ENCODE measurements around the gene AMOTL2. TPM values are rescaled to one million over a fixed set of nuclear protein-coding genes. Genes with fewer than 3 reads are reported as not detected.

The AMOTL2 gene
- total RNA-seq, 1 experiment from 2014 or later, result 146 TPM

DNA sequence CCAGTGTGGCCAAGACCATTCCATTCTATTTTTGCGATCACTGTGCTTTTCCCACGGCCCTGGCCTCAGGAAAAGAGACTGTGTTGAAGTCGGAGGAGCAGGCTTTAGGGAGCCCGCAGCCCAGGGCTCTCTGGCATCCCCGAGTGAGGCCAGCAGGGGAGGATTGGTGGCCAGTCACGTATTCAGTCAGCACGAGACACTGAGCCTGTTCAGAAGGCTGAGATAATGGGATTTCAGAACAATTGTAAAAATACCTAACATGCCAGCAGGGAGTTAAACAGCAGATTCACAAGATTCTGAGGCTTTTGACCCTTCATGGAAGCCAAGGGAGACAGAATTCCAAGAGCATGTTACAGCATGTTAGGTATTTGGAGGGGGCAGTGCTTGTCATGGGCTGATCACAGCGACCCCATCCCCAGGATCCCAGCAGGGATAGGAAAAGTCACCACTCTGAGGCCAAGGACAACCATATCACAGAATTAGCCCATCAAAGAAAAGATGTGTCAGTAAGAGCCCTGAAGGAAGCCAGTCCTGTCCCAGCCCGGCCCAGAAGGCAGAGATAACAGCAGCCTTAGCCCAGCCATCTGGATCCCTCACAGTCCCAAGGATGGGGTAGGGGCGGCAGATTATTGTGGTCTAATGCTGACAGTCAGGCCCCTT lies 40.6 kb downstream of the AMOTL2 start:
- ChIA-PET POLR2A (no interaction called here), CTCF (no interaction called here)
- ATAC-seq (peak; percentile 75), DNase-seq (ENCODE audit: low read depth, low spot score) (no peak)
- Histone ChIP-seq H3K9me3 (ENCODE audit: control insufficient read depth, insufficient read depth, low read depth, low read length) (no peaks in the 10 kb centered on the region), H3K4me3 (ENCODE audit: low read depth in 2 of 2, low read length in 2 of 2) (no peak overlapping the region), H3K27me3 (ENCODE audit: control insufficient read depth, insufficient read depth, low read length) (no peaks in the 10 kb centered on the region), H3K4me1 (ENCODE audit: control insufficient read depth, insufficient read depth, low read length) (peaks cover 58% of the 10 kb centered on the region), H3K36me3 (ENCODE audit: control insufficient read depth, insufficient read depth, low read length) (no peaks in the 10 kb centered on the region), H3K27ac (ENCODE audit: low read length) (peak overlapping the region; percentile 88)
- intact Hi-C loops (cut with micrococcal nuclease; ENCODE audit: unreplicated experiment), result no loop called here
- TF ChIP-seq, protein P1, sequence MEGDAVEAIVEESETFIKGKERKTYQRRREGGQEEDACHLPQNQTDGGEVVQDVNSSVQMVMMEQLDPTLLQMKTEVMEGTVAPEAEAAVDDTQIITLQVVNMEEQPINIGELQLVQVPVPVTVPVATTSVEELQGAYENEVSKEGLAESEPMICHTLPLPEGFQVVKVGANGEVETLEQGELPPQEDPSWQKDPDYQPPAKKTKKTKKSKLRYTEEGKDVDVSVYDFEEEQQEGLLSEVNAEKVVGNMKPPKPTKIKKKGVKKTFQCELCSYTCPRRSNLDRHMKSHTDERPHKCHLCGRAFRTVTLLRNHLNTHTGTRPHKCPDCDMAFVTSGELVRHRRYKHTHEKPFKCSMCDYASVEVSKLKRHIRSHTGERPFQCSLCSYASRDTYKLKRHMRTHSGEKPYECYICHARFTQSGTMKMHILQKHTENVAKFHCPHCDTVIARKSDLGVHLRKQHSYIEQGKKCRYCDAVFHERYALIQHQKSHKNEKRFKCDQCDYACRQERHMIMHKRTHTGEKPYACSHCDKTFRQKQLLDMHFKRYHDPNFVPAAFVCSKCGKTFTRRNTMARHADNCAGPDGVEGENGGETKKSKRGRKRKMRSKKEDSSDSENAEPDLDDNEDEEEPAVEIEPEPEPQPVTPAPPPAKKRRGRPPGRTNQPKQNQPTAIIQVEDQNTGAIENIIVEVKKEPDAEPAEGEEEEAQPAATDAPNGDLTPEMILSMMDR (IDR thresholded peaks at IDR 0.05), result no peak
- peak; percentile 67; the same call in 1 of the 2 replicates for TF ChIP-seq TCF7L2 (IDR thresholded peaks at IDR 0.05; ENCODE audit: low read depth, low read length)
- BruUV-seq (replicated peaks), result no TSS peak
- in situ Hi-C loops (cut with HindIII; ENCODE audit: low pct_unique_long_range_greater_than_20kb, low sequenced_read_pairs), result no loop called here

DNA sequence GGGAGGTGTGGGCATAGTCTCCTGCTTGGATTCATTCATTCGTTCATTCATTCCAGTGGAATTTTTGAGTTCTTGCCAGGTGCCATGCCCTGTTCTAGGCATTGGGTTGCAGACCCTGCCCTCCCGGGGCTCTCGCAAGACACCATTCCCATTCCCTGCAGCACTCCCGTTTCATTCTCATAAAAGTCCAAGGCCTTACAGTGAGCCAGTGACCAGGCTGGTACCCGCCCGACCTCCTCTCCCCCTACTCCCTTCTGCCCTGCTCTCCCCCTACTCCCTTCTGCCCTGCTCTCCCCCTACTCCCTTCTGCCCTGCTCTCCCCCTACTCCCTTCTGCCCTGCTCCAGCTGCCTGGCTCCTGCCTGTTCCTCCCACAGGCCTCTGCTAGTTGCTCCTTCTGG lies 41.9 kb downstream of the AMOTL2 start:
- no peak for ATAC-seq
- in situ Hi-C loops (cut with HindIII; ENCODE audit: low pct_unique_long_range_greater_than_20kb, low sequenced_read_pairs) (no loop called here), intact Hi-C loops (cut with micrococcal nuclease; ENCODE audit: unreplicated experiment) (no loop called here)
- no peak for TF ChIP-seq TCF7L2 (IDR thresholded peaks at IDR 0.05; ENCODE audit: low read depth, low read length)
- no peak for TF ChIP-seq SIN3A (IDR thresholded peaks at IDR 0.05; ENCODE audit: borderline replicate concordance, insufficient read depth, low read depth, low read length)
- no peaks in the 10 kb centered on the region for H3K27me3 ChIP-seq (ENCODE audit: control insufficient read depth, insufficient read depth, low read length)
- BruUV-seq (replicated peaks), result no TSS peak
- no peaks in the 10 kb centered on the region for H3K36me3 ChIP-seq (ENCODE audit: control insufficient read depth, insufficient read depth, low read length)
- ChIA-PET POLR2A (interaction anchor here (0.6 kb wide), 1 partner anchor 202 kb away, joined by 3 read pairs; no protein-coding TSS in a partner anchor), CTCF (no interaction called here)
- no peak overlapping the region for H3K4me3 ChIP-seq (ENCODE audit: low read depth in 2 of 2, low read length in 2 of 2)
- H3K9me3 ChIP-seq (ENCODE audit: control insufficient read depth, insufficient read depth, low read depth, low read length), result no peaks in the 10 kb centered on the region
- H3K4me1 ChIP-seq (ENCODE audit: control insufficient read depth, insufficient read depth, low read length), result peaks cover 71% of the 10 kb centered on the region
- no peak for DNase-seq (ENCODE audit: low read depth, low spot score)
- H3K27ac ChIP-seq (ENCODE audit: low read length), result peak overlapping the region; percentile 88

DNA sequence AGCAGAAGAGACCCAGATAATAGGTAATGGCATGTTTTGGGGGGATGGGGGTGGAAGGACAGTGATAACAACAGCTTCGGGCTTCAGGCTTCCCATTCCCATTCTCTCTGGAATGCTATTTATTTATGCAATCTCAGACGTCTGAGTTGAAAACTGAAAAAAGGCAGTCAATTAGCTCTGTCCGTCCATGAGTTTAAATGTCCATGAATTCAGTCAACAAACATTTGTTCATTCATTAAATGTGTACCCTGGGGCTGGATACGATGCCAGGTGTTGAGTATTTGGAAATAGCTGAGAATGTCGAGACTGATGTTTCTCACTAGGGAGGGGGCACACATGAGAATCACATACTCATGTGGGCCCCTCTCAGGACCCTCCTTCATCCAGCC lies 42.4 kb downstream of the AMOTL2 start:
- no peaks in the 10 kb centered on the region for H3K36me3 ChIP-seq (ENCODE audit: control insufficient read depth, insufficient read depth, low read length)
- in situ Hi-C loops (cut with HindIII; ENCODE audit: low pct_unique_long_range_greater_than_20kb, low sequenced_read_pairs) (no loop called here), intact Hi-C loops (cut with micrococcal nuclease; ENCODE audit: unreplicated experiment) (no loop called here)
- CTCF ChIA-PET, result no interaction called here
- H3K9me3 ChIP-seq (ENCODE audit: control insufficient read depth, insufficient read depth, low read depth, low read length), result no peaks in the 10 kb centered on the region
- no TSS peak for BruUV-seq (replicated peaks)
- no peak for ATAC-seq
- no peak for DNase-seq (ENCODE audit: low read depth, low spot score)
- H3K27ac ChIP-seq (ENCODE audit: low read length), result peak overlapping the region; percentile 88
- POLR2A ChIA-PET, result interaction anchor here (0.5 kb wide), 1 partner anchor 140 kb away, joined by 8 read pairs; no protein-coding TSS in a partner anchor
- H3K4me1 ChIP-seq (ENCODE audit: control insufficient read depth, insufficient read depth, low read length), result peaks cover 77% of the 10 kb centered on the region
- TF ChIP-seq SIN3A (IDR thresholded peaks at IDR 0.05; ENCODE audit: borderline replicate concordance, insufficient read depth, low read depth, low read length) (no peak), TCF7L2 (IDR thresholded peaks at IDR 0.05; ENCODE audit: low read depth, low read length) (no peak), POLR2AphosphoS5 (IDR thresholded peaks at IDR 0.05; ENCODE audit: low read depth, low read length) (no peak)
- TF ChIP-seq, protein P1 (IDR thresholded peaks at IDR 0.05), result no peak
- TF ChIP-seq, protein P2, sequence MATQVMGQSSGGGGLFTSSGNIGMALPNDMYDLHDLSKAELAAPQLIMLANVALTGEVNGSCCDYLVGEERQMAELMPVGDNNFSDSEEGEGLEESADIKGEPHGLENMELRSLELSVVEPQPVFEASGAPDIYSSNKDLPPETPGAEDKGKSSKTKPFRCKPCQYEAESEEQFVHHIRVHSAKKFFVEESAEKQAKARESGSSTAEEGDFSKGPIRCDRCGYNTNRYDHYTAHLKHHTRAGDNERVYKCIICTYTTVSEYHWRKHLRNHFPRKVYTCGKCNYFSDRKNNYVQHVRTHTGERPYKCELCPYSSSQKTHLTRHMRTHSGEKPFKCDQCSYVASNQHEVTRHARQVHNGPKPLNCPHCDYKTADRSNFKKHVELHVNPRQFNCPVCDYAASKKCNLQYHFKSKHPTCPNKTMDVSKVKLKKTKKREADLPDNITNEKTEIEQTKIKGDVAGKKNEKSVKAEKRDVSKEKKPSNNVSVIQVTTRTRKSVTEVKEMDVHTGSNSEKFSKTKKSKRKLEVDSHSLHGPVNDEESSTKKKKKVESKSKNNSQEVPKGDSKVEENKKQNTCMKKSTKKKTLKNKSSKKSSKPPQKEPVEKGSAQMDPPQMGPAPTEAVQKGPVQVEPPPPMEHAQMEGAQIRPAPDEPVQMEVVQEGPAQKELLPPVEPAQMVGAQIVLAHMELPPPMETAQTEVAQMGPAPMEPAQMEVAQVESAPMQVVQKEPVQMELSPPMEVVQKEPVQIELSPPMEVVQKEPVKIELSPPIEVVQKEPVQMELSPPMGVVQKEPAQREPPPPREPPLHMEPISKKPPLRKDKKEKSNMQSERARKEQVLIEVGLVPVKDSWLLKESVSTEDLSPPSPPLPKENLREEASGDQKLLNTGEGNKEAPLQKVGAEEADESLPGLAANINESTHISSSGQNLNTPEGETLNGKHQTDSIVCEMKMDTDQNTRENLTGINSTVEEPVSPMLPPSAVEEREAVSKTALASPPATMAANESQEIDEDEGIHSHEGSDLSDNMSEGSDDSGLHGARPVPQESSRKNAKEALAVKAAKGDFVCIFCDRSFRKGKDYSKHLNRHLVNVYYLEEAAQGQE (IDR thresholded peaks at IDR 0.05; ENCODE audit: insufficient read depth in 1 of 2, low read depth in 2 of 2, low read length in 1 of 2), result no peak
- no peak overlapping the region for H3K4me3 ChIP-seq (ENCODE audit: low read depth in 2 of 2, low read length in 2 of 2)
- H3K27me3 ChIP-seq (ENCODE audit: control insufficient read depth, insufficient read depth, low read length), result no peaks in the 10 kb centered on the region

All from Panc1 (cell line).